IMR-90 (cell line): ENCODE measurements around the gene TNS1. TPM values are rescaled to one million over a fixed set of nuclear protein-coding genes. Genes with fewer than 3 reads are reported as not detected.

Experiments used
- ATAC-seq: fragments of 200-7000 bp; cut with Tn5 transposase; 2 replicates; pipeline ENCODE4 v1.9.1; 2020; ENCODE audit warnings: low read depth, mild to moderate bottlenecking, moderate library complexity
- BruUV-seq: library from RNA; stranded (reverse); fragments of 400-500 nt; replicated peaks from 2 replicates; lab custom pipeline; 2021; lab: Mats Ljungman, UMichigan
- CTCF ChIA-PET: fragments of 300-600 bp; formaldehyde crosslinking; extraction: SDS; loops from one replicate; lab custom pipeline; 2021; ENCODE audit warnings: antibody characterized with exemption; lab: Yijun Ruan, JAX
- POLR2A ChIA-PET: fragments of 300-600 bp; sonication (Branson Sonifier 250); formaldehyde crosslinking; loops from one replicate; lab custom pipeline; 2022; ENCODE audit warnings: antibody characterized with exemption; ENCODE audit not compliant: unreplicated experiment; lab: Charles Lee
- DNase-seq: peaks from one replicate; pipeline ENCODE4 v3.0.0; 2013
- H2AFZ ChIP-seq: replicated peaks from 2 replicates; pipeline ENCODE3; 2013; ENCODE audit warnings: low read length, mild to moderate bottlenecking; ENCODE audit not compliant: poor library complexity
- H2AK5ac ChIP-seq: 2 replicates; pipeline ENCODE4 v1.6.1; 2013; ENCODE audit warnings: low read depth, low read length, inconsistent platforms
- H2AK9ac ChIP-seq: replicated peaks from 2 replicates; pipeline ENCODE3; 2013; ENCODE audit warnings: mild to moderate bottlenecking, low read depth, low read length, moderate library complexity; ENCODE audit not compliant: poor library complexity
- H2BK120ac ChIP-seq: 2 replicates; pipeline ENCODE4 v1.6.1; 2013; ENCODE audit warnings: low read depth, low read length, inconsistent platforms
- H2BK15ac ChIP-seq: 3 replicates; pipeline ENCODE4 v1.6.1; 2013; ENCODE audit warnings: low read depth, low read length, inconsistent platforms
- H2BK20ac ChIP-seq: 2 replicates; pipeline ENCODE4 v1.6.1; 2013; ENCODE audit warnings: low read depth, mild to moderate bottlenecking, inconsistent platforms, low read length, moderate library complexity
- H2BK5ac ChIP-seq: 2 replicates; pipeline ENCODE4 v1.6.1; 2013; ENCODE audit warnings: mild to moderate bottlenecking, low read depth, low read length, inconsistent platforms; ENCODE audit not compliant: poor library complexity, severe bottlenecking
- H3K14ac ChIP-seq: replicated peaks from 2 replicates; pipeline ENCODE4 v1.6.1; 2013; ENCODE audit warnings: low read depth, low read length, inconsistent platforms
- H3K18ac ChIP-seq: 2 replicates; pipeline ENCODE4 v1.6.1; 2013; ENCODE audit warnings: low read depth, low read length, control low read depth
- H3K23ac ChIP-seq: 2 replicates; pipeline ENCODE4 v1.6.1; 2013; ENCODE audit warnings: low read depth, low read length, inconsistent platforms
- H3K27ac ChIP-seq: 2 replicates; pipeline ENCODE4 v1.5.1; 2013; ENCODE audit warnings: mild to moderate bottlenecking, control low read depth, low read length; ENCODE audit not compliant: insufficient read depth
- H3K27me3 ChIP-seq: 2 replicates; pipeline ENCODE4 v1.6.1; 2013; ENCODE audit warnings: low read length; ENCODE audit not compliant: control insufficient read depth, insufficient read depth
- H3K36me3 ChIP-seq: 2 replicates; pipeline ENCODE4 v1.6.1; 2013; ENCODE audit warnings: low read length, mixed read lengths; ENCODE audit not compliant: control insufficient read depth, insufficient read depth
- H3K4ac ChIP-seq: 2 replicates; pipeline ENCODE4 v1.6.1; 2013; ENCODE audit warnings: low read depth, low read length, inconsistent platforms
- H3K4me1 ChIP-seq: 2 replicates; pipeline ENCODE4 v1.6.1; 2013; ENCODE audit warnings: low read length, mixed read lengths; ENCODE audit not compliant: control insufficient read depth, insufficient read depth
- H3K4me2 ChIP-seq: 2 replicates; pipeline ENCODE4 v1.6.1; 2013; ENCODE audit warnings: low read depth, mild to moderate bottlenecking, control low read depth, low read length, moderate library complexity
- H3K4me3 ChIP-seq: 2 replicates; pipeline ENCODE4 v1.5.1; 2013; ENCODE audit warnings: low read depth, mild to moderate bottlenecking, control low read depth, low read length, moderate library complexity; ENCODE audit not compliant: insufficient read depth
- H3K56ac ChIP-seq: 2 replicates; pipeline ENCODE4 v1.6.1; 2013; ENCODE audit warnings: low read length, inconsistent platforms; ENCODE audit not compliant: insufficient read depth; ENCODE audit errors: extremely low read depth
- H3K79me1 ChIP-seq, 2 experiments: 2 replicates each; pipeline ENCODE4 v1.6.1; 2013; ENCODE audit warnings: low read length in 2 of 2, inconsistent platforms in 1 of 2, low read depth in 1 of 2
- H3K9ac ChIP-seq: 2 replicates; pipeline ENCODE4 v1.6.1; 2013; ENCODE audit warnings: low read depth, low read length, control low read depth
- H3K9me1 ChIP-seq: 2 replicates; pipeline ENCODE4 v1.6.1; 2013; ENCODE audit warnings: low read length, inconsistent platforms; ENCODE audit not compliant: insufficient read depth
- H3K9me3 ChIP-seq: 2 replicates; pipeline ENCODE4 v1.6.1; 2013; ENCODE audit warnings: low read length; ENCODE audit not compliant: control insufficient read depth, insufficient read depth
- H4K20me1 ChIP-seq: 2 replicates; pipeline ENCODE4 v1.6.1; 2013; ENCODE audit warnings: low read length, inconsistent platforms; ENCODE audit not compliant: insufficient read depth
- H4K5ac ChIP-seq: 2 replicates; pipeline ENCODE4 v1.6.1; 2013; ENCODE audit warnings: mild to moderate bottlenecking, low read depth, low read length, control low read depth
- H4K8ac ChIP-seq, 2 experiments: 2 replicates each; pipeline ENCODE4 v1.6.1; 2013; ENCODE audit warnings: low read depth in 2 of 2, low read length in 2 of 2, control low read depth in 1 of 2, inconsistent platforms in 1 of 2
- H4K91ac ChIP-seq: 2 replicates; pipeline ENCODE4 v1.6.1; 2013; ENCODE audit warnings: low read depth, low read length, inconsistent platforms; ENCODE audit not compliant: insufficient read depth
- BHLHE40 ChIP-seq: fragments of 150-350 bp; IDR thresholded peaks from 2 replicates; pipeline ENCODE4 v1.6.1; 2016; ENCODE audit warnings: mild to moderate bottlenecking, low read depth, low read length
- CEBPB ChIP-seq: IDR thresholded peaks from 2 replicates; pipeline ENCODE4 v1.6.1; 2012; ENCODE audit warnings: low read depth, low read length, improper control_type of control experiment
- CHD1 ChIP-seq: IDR thresholded peaks from 2 replicates; pipeline ENCODE4 v1.6.1; 2012; ENCODE audit warnings: low read depth, low read length, improper control_type of control experiment
- CTCF ChIP-seq: conservative IDR thresholded peaks from 2 replicates; pipeline ENCODE4 v1.5.1; 2012; ENCODE audit warnings: mild to moderate bottlenecking, low read depth, low read length, improper control_type of control experiment
- ELK1 ChIP-seq: fragments of 150-350 bp; IDR thresholded peaks from 2 replicates; pipeline ENCODE4 v1.6.1; 2016; ENCODE audit warnings: low read depth, mild to moderate bottlenecking, low read length, moderate library complexity, borderline replicate concordance
- MAFK ChIP-seq: IDR thresholded peaks from 2 replicates; pipeline ENCODE4 v1.6.1; 2012; ENCODE audit warnings: low read depth, low read length, improper control_type of control experiment
- MAZ ChIP-seq: IDR thresholded peaks from 2 replicates; pipeline ENCODE4 v1.6.1; 2012; ENCODE audit warnings: low read depth, mild to moderate bottlenecking, low read length, improper control_type of control experiment, moderate library complexity, borderline replicate concordance
- MXI1 ChIP-seq: IDR thresholded peaks from 2 replicates; pipeline ENCODE4 v1.6.1; 2012; ENCODE audit warnings: low read depth, mild to moderate bottlenecking, low read length, moderate library complexity, borderline replicate concordance
- NFE2L2 ChIP-seq: fragments of 150-350 bp; IDR thresholded peaks from 2 replicates; pipeline ENCODE4 v1.6.1; 2016; ENCODE audit warnings: low read depth, mild to moderate bottlenecking, low read length
- POLR2A ChIP-seq: IDR thresholded peaks from 2 replicates; pipeline ENCODE4 v1.6.1; 2012; ENCODE audit warnings: mild to moderate bottlenecking, low read depth, low read length
- RAD21 ChIP-seq: IDR thresholded peaks from 2 replicates; pipeline ENCODE4 v1.6.1; 2012; ENCODE audit warnings: low read length, improper control_type of control experiment
- RCOR1 ChIP-seq: IDR thresholded peaks from 2 replicates; pipeline ENCODE4 v1.6.1; 2012; ENCODE audit warnings: mild to moderate bottlenecking, low read length, improper control_type of control experiment; ENCODE audit not compliant: insufficient replicate concordance
- RFX5 ChIP-seq: IDR thresholded peaks from 2 replicates; pipeline ENCODE4 v1.8.0; 2012; ENCODE audit warnings: low read depth, mild to moderate bottlenecking, low read length, moderate library complexity
- SMC3 ChIP-seq: fragments of 150-350 bp; IDR thresholded peaks from 2 replicates; pipeline ENCODE4 v1.6.1; 2016; ENCODE audit warnings: low read depth, mild to moderate bottlenecking, antibody characterized with exemption, low read length, moderate library complexity
- WGBS, 2 experiments: methylation state at CpG; one replicate each; pipeline versions ENCODE4 v1.1.5 to v1.1.7; 2013; ENCODE audit warnings: missing lambda C conversion rate in 2 of 2; ENCODE audit not compliant: insufficient read length in 1 of 2; ENCODE audit errors: extremely low coverage in 2 of 2; 5-methylcytosine and 5-hydroxymethylcytosine counted together
- dilution Hi-C: fragments of 300-500 bp; cut with HindIII; formaldehyde crosslinking; loops from one replicate; pipeline ENCODE4 v1.14.3; 2018; ENCODE audit warnings: low sequenced_read_pairs; ENCODE audit not compliant: unreplicated experiment
- in situ Hi-C: fragments of 300-500 bp; cut with MboI; formaldehyde crosslinking; loops from 3 replicates; pipeline ENCODE4 v1.14.3; 2019; ENCODE audit warnings: low sequenced_read_pairs, inconsistent platforms, mixed read lengths
- intact Hi-C: fragments of 100-400 bp; cut with micrococcal nuclease; formaldehyde crosslinking; loops from 2 replicates; pipeline ENCODE4 v1.10.0; 2022
- polyA plus RNA-seq, 3 experiments: library from polyadenylated mRNA; depleted of rRNA; stranded (reverse); fragments of >200 nt; gene quantifications; 2 replicates each; pipeline ENCODE4 v1.2.3, GENCODE V29; 2012; ENCODE audit warnings: low replicate concordance in 1 of 3
- total RNA-seq: library from RNA; depleted of rRNA; stranded (reverse); fragments of >200 nt; gene quantifications from 2 replicates; pipeline ENCODE4 v1.2.3, GENCODE V29; 2012

Gene TNS1
- total and polyA plus RNA-seq, 2 of the 4 experiments (the other 2 are of a cell fraction) = 41.1 to 45.2 TPM

GRCh38 chr2:217928324-217929181, 74.2 kb downstream of the TNS1 start:
- H3K9me3 ChIP-seq = no peaks in the 10 kb centered on the region
- H3K18ac ChIP-seq = peak overlapping the region; percentile 81
- H3K4me1 ChIP-seq = peaks cover 52% of the 10 kb centered on the region
- peaks cover 32 to 95% of the 10 kb centered on the region in 2 experiments; a peak in 3 of 4 replicates for H3K79me1 ChIP-seq
- ChIA-PET POLR2A (no interaction called here), CTCF (no interaction called here)
- H2BK15ac ChIP-seq = peak overlapping the region; percentile 78; the same call in 2 of the 3 replicates
- dilution Hi-C loops = no loop called here
- H2AFZ ChIP-seq = peak overlapping the region; percentile 70
- H2AK5ac ChIP-seq = peak overlapping the region; percentile 89
- peak overlapping the region; percentile 79 for H2BK120ac ChIP-seq
- peaks cover 56% of the 10 kb centered on the region for H3K9me1 ChIP-seq
- intact Hi-C loops = no loop called here
- H3K27ac ChIP-seq = peak overlapping the region; percentile 67
- peak overlapping the region; percentile 92 for H4K91ac ChIP-seq
- ATAC-seq = peak; percentile 25
- H3K4me2 ChIP-seq = no peak overlapping the region
- H4K5ac ChIP-seq = peak overlapping the region; percentile 90
- 100% methylated on average over 1 of the region's 7 CpGs; no CpG with 5 or more reads in 1 of the 2 experiments for WGBS, 2 experiments
- H4K8ac ChIP-seq = peak overlapping the region; percentile 84 to 86
- BruUV-seq = no TSS peak
- no peaks in the 10 kb centered on the region for H3K27me3 ChIP-seq
- peak overlapping the region; percentile 68 for H3K23ac ChIP-seq
- peak overlapping the region; percentile 59 for H3K4ac ChIP-seq
- H3K56ac ChIP-seq = no peak overlapping the region
- no peak for DNase-seq
- H2BK20ac ChIP-seq = peak overlapping the region; percentile 26
- H2BK5ac ChIP-seq = peak overlapping the region; percentile 74
- peak overlapping the region; percentile 19; the same call in 1 of the 2 replicates for H3K9ac ChIP-seq
- peak overlapping the region; percentile 70 for H3K14ac ChIP-seq
- no peaks in the 10 kb centered on the region for H3K36me3 ChIP-seq
- peak overlapping the region; percentile 93 for H2AK9ac ChIP-seq
- in situ Hi-C loops = no loop called here
- no peak overlapping the region for H3K4me3 ChIP-seq
- peaks cover 6% of the 10 kb centered on the region; the same call in 1 of the 2 replicates for H4K20me1 ChIP-seq
- TF ChIP-seq CTCF = no peak
- no peak for TF ChIP-seq ELK1
- no peak for TF ChIP-seq RAD21
- no peak for TF ChIP-seq POLR2A
- TF ChIP-seq SMC3 = no peak
- TF ChIP-seq MAZ = no peak
- TF ChIP-seq RCOR1 = no peak
- TF ChIP-seq RFX5 = no peak
- TF ChIP-seq CEBPB = no peak
- TF ChIP-seq CHD1 = no peak
- no peak for TF ChIP-seq NFE2L2
- no peak for TF ChIP-seq MAFK
- no peak for TF ChIP-seq MXI1
- TF ChIP-seq BHLHE40 = no peak
